Activated gamma-delta T cell treated with anti-CD3 and anti-CD28 coated beads, Interleukin-2, amount 50 U/mL, for 16 hours (primary cell): ENCODE results near the gene EYA4.

Experiments
- DNase-seq: peaks from one replicate; pipeline ENCODE4 v3.0.0-alpha.2; 2020; ENCODE audit warnings: low read depth

Gene EYA4

GRCh38 chr6:133242637-133243585 is 1.8 kb downstream of the EYA4 start:
- no peak for DNase-seq

- DNase-seq, result no peak
These were observed 2.7 kb downstream of the EYA4 start for GRCh38 chr6:133243723-133244305.

- DNase-seq, result no peak
These were observed 3.4 kb downstream of the EYA4 start for GRCh38 chr6:133244519-133244918.

- DNase-seq, result no peak
These were observed 3.9 kb downstream of the EYA4 start for GRCh38 chr6:133245007-133245406.

- no peak for DNase-seq
These were observed 4.3 kb downstream of the EYA4 start for GRCh38 chr6:133245422-133245903.

- no peak for DNase-seq
These were observed 6.4 kb downstream of the EYA4 start for GRCh38 chr6:133247581-133247980.

- no peak for DNase-seq
These were observed 7.3 kb downstream of the EYA4 start for GRCh38 chr6:133248241-133249001.

GRCh38 chr6:133251688-133252087 is 10.5 kb downstream of the EYA4 start:
- DNase-seq, result no peak

GRCh38 chr6:133254552-133255228 is 13.5 kb downstream of the EYA4 start:
- DNase-seq, result no peak

- DNase-seq, result no peak
These were observed 16.5 kb downstream of the EYA4 start for GRCh38 chr6:133257545-133258105.

- DNase-seq, result no peak
These were observed 18.4 kb downstream of the EYA4 start for GRCh38 chr6:133259561-133259960.

GRCh38 chr6:133262804-133263203 is 21.6 kb downstream of the EYA4 start:
- no peak for DNase-seq

GRCh38 chr6:133265066-133265465 is 23.9 kb downstream of the EYA4 start:
- no peak for DNase-seq

GRCh38 chr6:133266186-133266585 is 25.0 kb downstream of the EYA4 start:
- no peak for DNase-seq

- no peak for DNase-seq
These were observed 27.5 kb downstream of the EYA4 start for GRCh38 chr6:133268621-133269020.

GRCh38 chr6:133274813-133275212 is 33.7 kb downstream of the EYA4 start:
- DNase-seq, result no peak

GRCh38 chr6:133275213-133275612 is 34.1 kb downstream of the EYA4 start:
- no peak for DNase-seq

- DNase-seq, result no peak
These were observed 36.2 kb downstream of the EYA4 start for GRCh38 chr6:133277228-133277899.

- no peak for DNase-seq
These were observed 36.9 kb downstream of the EYA4 start for GRCh38 chr6:133277900-133278545.

GRCh38 chr6:133286765-133287164 is 45.6 kb downstream of the EYA4 start:
- DNase-seq, result no peak

- no peak for DNase-seq
These were observed 47.5 kb downstream of the EYA4 start for GRCh38 chr6:133288662-133289061.
